Muscle layer of duodenum (tissue), 2 donors: ENCODE data around the gene HMCES.
"Not testable (repeated sequence)": the region's sequence is repeated elsewhere in the genome, so short reads cannot be mapped to it uniquely, and the experiment has no call there.

Source experiments
- H3K27ac ChIP-seq: one replicate; pipeline ENCODE4 v1.7.0; 2013; ENCODE audit warnings: mild to moderate bottlenecking, low read length
- H3K27me3 ChIP-seq: one replicate; pipeline ENCODE4 v1.7.0; 2013; ENCODE audit warnings: low read depth, mild to moderate bottlenecking, control low read depth, low read length
- H3K36me3 ChIP-seq, 2 donors: one replicate each; pipeline ENCODE4 v1.7.0; 2013; ENCODE audit warnings: low read length in 2 of 2, control low read depth in 1 of 2, mild to moderate bottlenecking in 1 of 2; ENCODE audit not compliant: insufficient read depth in 2 of 2, control insufficient read depth in 1 of 2
- H3K4me1 ChIP-seq, 2 donors: one replicate each; pipeline ENCODE4 v1.7.0; 2013; ENCODE audit warnings: low read length in 2 of 2, mild to moderate bottlenecking in 2 of 2, control low read depth in 1 of 2, moderate library complexity in 1 of 2; ENCODE audit not compliant: insufficient read depth in 2 of 2, control insufficient read depth in 1 of 2
- H3K4me3 ChIP-seq, 2 donors: one replicate each; pipeline ENCODE4 v1.7.0; 2013; ENCODE audit warnings: low read length in 2 of 2, low read depth in 1 of 2, mild to moderate bottlenecking in 1 of 2
- H3K9me3 ChIP-seq, 2 donors: one replicate each; pipeline ENCODE4 v1.7.0; 2013; ENCODE audit warnings: low read length in 2 of 2, control low read depth in 1 of 2, mild to moderate bottlenecking in 1 of 2; ENCODE audit not compliant: control insufficient read depth in 1 of 2
- donor health status: healthy.

HMCES gene

DNA sequence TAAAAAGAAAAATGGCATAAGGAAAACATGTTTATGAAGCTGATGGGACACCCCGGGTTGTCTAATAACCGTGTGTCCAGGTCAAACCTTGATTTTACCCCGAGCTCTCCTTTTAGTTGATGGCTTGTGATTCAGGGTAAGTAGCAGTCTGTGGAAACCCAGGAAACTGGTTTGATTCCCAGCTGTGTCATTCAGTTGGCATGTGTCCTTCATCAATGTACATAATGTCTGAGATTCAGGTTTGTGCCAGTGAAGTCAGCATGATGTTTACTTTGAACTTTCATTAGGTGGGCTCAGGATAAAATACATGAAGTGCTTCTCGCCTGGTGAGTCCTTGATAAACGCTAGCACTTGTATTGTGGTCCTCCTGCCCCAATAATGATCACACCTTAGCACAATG lies 33.5 kb upstream of the HMCES start:
- H3K36me3 ChIP-seq: no peaks in the 10 kb centered on the region
- H3K4me1 ChIP-seq: peaks cover 7 to 12% of the 10 kb centered on the region in 2 donors
- no peak overlapping the region for H3K4me3 ChIP-seq
- no peaks in the 10 kb centered on the region for H3K9me3 ChIP-seq
- no peaks in the 10 kb centered on the region for H3K27me3 ChIP-seq
- H3K27ac ChIP-seq: peak overlapping the region; percentile 25

DNA sequence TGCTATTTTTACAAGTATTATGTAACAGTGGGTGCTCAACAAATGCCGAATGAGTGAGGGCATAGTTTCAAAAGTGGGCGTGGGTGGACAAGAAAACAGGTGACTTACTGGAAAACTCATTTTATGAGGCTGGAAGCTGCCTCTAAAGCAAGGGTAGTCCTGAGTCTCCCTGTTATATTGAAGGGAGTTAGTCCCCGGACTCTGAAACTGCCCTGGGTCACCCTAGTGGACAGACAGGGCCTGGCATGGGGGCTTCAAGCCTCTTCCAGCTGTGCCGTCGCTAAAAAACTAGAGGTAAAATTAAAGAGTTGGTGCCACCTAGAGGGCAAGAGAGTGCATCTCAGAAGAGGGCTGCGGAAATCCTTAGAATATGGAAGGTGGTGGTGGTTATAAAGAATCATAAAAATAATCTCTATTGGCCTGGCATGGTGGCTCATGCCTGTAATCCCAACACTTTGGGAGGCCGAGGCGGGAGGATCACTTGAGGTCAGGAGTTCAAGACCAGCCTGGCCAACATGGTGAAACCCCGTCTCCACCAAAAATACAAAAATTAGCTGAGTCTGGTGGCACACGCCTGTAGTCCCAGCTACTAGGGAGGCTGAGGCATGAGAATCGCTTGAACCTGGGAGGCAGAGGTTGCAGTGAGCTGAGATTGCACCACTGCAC lies 32.9 kb upstream of the HMCES start:
- not testable (repeated sequence) for H3K36me3 ChIP-seq, H3K9me3 ChIP-seq, H3K27me3 ChIP-seq, H3K4me3 ChIP-seq
- Histone ChIP-seq H3K4me1 (peaks cover 12 to 19% of the 10 kb centered on the region in 2 donors), H3K27ac (peak overlapping the region; percentile 25)

- Histone ChIP-seq H3K27ac (no peak overlapping the region), H3K4me3 (no peak overlapping the region), H3K9me3 (no peaks in the 10 kb centered on the region), H3K36me3 (no peaks in the 10 kb centered on the region), H3K27me3 (no peaks in the 10 kb centered on the region), H3K4me1 (peaks cover 12 to 19% of the 10 kb centered on the region in 2 donors)
Measured at GRCh38 chr3:129246636-129247035, 32.0 kb upstream of the HMCES start.

DNA sequence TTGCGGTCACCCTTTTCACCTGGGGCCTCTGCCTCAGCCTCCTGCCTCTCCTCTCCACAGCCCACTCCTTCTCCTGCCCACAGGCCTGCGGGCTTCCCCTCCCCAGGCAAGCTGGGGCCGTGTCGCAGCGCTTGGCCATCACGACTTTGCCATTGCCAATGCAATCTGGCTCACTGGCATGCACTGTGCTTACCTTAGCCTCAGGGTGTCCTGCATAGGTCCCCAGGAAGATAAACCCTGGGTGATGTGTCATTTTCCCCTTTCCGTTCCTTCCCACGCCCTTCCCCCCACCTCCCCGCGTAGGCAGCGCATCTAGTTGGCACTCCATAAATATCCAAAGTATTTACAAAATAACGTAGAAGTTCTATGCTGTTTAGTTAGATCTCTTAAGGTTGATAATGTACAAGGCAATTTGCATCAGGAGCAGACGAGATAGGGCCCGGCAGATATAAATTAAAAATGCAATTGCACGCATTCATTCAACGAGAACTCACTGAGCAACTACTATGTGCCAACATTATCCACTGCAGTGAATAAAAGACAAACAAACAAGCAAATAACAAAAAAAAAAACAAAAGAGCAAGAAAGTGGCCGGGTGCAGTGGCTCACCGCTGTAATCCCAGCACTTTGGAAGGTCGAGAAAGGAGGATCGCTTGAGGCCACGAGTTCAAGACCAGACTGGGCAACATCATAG lies 30.2 kb upstream of the HMCES start:
- peak overlapping the region; percentile 94 for H3K27ac ChIP-seq
- no peaks in the 10 kb centered on the region for H3K27me3 ChIP-seq
- peaks cover 12 to 19% of the 10 kb centered on the region in 2 donors for H3K4me1 ChIP-seq

GRCh38 chr3:129249284-129250065 lies 29.2 kb upstream of the HMCES start, which contains the start of gene COPG1:
COPG1 (plus strand) TSS chr3:129249606; CDS start chr3:129249710, 104 bp downstream.
- peak within 1 kb of the TSS; percentile 94 for H3K27ac ChIP-seq
- no peaks in the 10 kb centered on the region for H3K9me3 ChIP-seq
- peak within 1 kb of the TSS; percentile 92 to 97 for H3K4me3 ChIP-seq
- H3K27me3 ChIP-seq: no peaks in the 10 kb centered on the region
- H3K4me1 ChIP-seq: peaks cover 12 to 19% of the 10 kb centered on the region in 2 donors
- peaks cover 17 to 21% of the 10 kb centered on the region in 2 donors for H3K36me3 ChIP-seq

More for the DNA sequence above, 30.2 kb upstream of the HMCES start:
- Histone ChIP-seq H3K9me3 (no peaks in the 10 kb centered on the region), H3K36me3 (peaks cover 12 to 15% of the 10 kb centered on the region in 2 donors), H3K4me3 (peak overlapping the region; percentile 92 to 97)

DNA sequence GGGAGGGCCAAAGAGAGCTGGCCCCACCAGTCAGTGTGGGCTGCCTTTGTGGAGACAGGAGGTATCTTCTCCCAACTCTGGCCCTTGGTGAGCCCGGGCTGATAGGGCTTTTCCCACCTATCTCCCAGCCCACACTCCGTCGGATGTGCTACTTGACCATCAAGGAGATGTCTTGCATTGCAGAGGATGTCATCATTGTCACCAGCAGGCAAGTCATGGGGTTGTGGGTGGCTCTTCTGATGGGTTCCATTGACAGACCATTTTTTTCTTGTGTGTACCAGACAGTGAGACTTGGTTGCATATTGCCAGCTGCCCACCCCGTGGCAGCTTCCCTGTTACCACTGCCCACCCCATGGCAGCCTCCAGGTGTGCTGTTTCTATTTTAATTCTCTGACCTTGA lies 25.9 kb upstream of the HMCES start:
- no peak overlapping the region for H3K4me3 ChIP-seq
- H3K36me3 ChIP-seq: peaks cover 45 to 54% of the 10 kb centered on the region in 2 donors
- H3K27me3 ChIP-seq: no peaks in the 10 kb centered on the region
- no peak overlapping the region for H3K27ac ChIP-seq
- H3K9me3 ChIP-seq: no peaks in the 10 kb centered on the region
- peaks cover 12 to 19% of the 10 kb centered on the region in 2 donors for H3K4me1 ChIP-seq

GRCh38 chr3:129254536-129255230 lies 24.0 kb upstream of the HMCES start:
- Histone ChIP-seq H3K27me3 (no peaks in the 10 kb centered on the region), H3K4me1 (peaks cover 7 to 9% of the 10 kb centered on the region in 2 donors), H3K4me3 (no peak overlapping the region), H3K9me3 (no peaks in the 10 kb centered on the region), H3K27ac (no peak overlapping the region), H3K36me3 (peaks cover 53 to 73% of the 10 kb centered on the region in 2 donors)

DNA sequence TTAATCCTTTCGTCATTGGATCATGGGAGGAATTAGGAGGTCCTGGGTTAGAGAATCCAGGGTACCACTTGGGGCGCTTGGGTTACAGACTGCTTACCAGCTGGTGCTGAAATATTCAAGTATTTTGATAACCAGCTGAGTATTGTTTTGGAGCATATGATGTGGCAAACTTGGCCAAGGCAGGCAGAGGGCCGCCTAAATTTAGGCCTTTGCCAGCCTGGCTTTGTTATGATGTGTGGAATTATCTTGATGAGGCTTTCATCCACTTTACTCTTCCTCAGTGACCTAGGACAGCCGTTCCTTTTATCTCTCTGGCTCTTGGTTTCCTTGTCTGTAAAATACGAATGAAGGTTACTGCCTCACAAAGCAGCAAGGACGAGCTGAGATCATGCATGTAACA lies 22.4 kb upstream of the HMCES start:
- no peaks in the 10 kb centered on the region for H3K4me1 ChIP-seq
- H3K27ac ChIP-seq: no peak overlapping the region
- H3K4me3 ChIP-seq: no peak overlapping the region
- H3K27me3 ChIP-seq: no peaks in the 10 kb centered on the region
- no peaks in the 10 kb centered on the region for H3K9me3 ChIP-seq
- H3K36me3 ChIP-seq: peaks cover 69 to 89% of the 10 kb centered on the region in 2 donors

GRCh38 chr3:129257609-129258008 lies 21.1 kb upstream of the HMCES start:
- H3K27me3 ChIP-seq: no peaks in the 10 kb centered on the region
- no peaks in the 10 kb centered on the region for H3K9me3 ChIP-seq
- no peaks in the 10 kb centered on the region for H3K4me1 ChIP-seq
- peaks cover 72 to 93% of the 10 kb centered on the region in 2 donors for H3K36me3 ChIP-seq
- no peak overlapping the region for H3K27ac ChIP-seq
- no peak overlapping the region for H3K4me3 ChIP-seq

GRCh38 chr3:129259612-129260477 lies 18.8 kb upstream of the HMCES start:
- Histone ChIP-seq H3K4me3 (no peak overlapping the region), H3K27me3 (no peaks in the 10 kb centered on the region), H3K4me1 (no peaks in the 10 kb centered on the region), H3K27ac (no peak overlapping the region), H3K9me3 (no peaks in the 10 kb centered on the region), H3K36me3 (peaks cover 70 to 98% of the 10 kb centered on the region in 2 donors)
